Choroid plexus epithelial cell (primary cell): ENCODE data around the gene TCF7L2.

ENCODE experiments used
- DNase-seq: peaks from one replicate; pipeline ENCODE4 v3.0.0-alpha.2; 2010; ENCODE audit warnings: low read depth
- H3K4me3 ChIP-seq: 2 replicates; pipeline ENCODE4 v1.5.1; 2011; ENCODE audit warnings: low read depth, mild to moderate bottlenecking, control low read depth, low read length, moderate library complexity
- TF ChIP-seq, protein P1 (sequence below): conservative IDR thresholded peaks from 2 replicates; pipeline ENCODE4 v1.5.1; 2011; ENCODE audit warnings: low read depth, mild to moderate bottlenecking, control low read depth, inconsistent platforms, low read length, moderate library complexity

Gene TCF7L2

DNA sequence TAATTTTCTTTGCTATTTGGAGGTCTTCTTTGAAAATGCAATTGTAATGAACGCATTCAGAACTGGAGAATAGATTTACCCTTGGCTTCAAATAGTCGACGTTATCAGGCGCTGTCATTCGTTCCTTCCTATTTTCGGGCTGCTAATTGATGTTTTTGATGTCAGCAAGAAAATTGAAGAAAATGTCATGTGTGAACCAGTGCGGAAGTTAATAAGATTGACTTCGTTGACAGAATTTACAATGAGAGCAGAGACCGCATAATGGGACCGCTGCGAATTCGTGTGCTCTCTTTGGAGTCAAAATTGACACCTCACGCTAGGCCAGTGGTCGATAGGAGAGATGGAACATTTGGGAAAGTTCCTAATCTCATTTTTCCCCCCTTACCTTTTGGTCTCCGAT lies 168.8 kb downstream of the TCF7L2 start:
- TF ChIP-seq, protein P1, sequence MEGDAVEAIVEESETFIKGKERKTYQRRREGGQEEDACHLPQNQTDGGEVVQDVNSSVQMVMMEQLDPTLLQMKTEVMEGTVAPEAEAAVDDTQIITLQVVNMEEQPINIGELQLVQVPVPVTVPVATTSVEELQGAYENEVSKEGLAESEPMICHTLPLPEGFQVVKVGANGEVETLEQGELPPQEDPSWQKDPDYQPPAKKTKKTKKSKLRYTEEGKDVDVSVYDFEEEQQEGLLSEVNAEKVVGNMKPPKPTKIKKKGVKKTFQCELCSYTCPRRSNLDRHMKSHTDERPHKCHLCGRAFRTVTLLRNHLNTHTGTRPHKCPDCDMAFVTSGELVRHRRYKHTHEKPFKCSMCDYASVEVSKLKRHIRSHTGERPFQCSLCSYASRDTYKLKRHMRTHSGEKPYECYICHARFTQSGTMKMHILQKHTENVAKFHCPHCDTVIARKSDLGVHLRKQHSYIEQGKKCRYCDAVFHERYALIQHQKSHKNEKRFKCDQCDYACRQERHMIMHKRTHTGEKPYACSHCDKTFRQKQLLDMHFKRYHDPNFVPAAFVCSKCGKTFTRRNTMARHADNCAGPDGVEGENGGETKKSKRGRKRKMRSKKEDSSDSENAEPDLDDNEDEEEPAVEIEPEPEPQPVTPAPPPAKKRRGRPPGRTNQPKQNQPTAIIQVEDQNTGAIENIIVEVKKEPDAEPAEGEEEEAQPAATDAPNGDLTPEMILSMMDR = no peak
- no peak for DNase-seq
- no peak overlapping the region for H3K4me3 ChIP-seq

DNA sequence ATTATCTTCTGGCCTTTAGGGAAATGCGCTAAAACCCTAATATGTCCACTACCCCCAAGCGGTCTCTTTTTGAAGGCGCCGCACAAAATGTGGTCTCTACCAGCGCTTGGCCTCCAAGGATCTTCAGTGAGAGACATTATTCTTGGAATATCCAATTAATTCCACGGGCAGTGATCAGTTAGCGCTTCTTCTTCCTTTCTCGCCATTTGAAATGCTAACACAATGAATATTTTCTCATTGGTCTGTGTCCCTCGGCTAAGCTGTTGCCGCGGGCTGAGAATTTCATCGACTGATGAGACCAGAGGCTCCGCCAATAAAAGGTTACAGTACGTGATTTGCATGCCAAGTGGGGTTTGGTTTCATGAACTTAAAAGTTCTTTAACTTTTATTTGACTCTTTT lies 169.8 kb downstream of the TCF7L2 start:
- no peak for DNase-seq
- TF ChIP-seq, protein P1 = no peak
- no peak overlapping the region for H3K4me3 ChIP-seq

DNA sequence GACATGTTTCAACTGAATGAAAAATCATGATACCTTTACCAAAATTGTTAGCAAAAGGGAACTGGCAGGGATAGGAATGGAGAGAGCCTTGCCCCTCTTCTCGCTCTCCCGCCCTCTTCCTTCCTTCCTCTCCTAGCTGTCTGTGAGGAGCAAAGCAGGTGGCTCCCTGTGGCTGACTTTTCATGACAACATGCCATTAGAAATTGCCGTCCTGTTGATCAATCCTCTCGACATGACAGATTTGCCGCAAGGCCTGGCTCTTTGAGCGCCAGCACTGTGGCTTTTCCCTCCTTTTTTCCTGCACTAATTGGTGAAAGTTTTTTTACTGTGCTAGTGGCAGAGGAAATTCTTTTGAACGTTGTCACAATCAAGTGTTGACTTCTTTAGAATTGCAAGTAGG lies 171.1 kb downstream of the TCF7L2 start:
- H3K4me3 ChIP-seq = no peak overlapping the region
- TF ChIP-seq, protein P1 = no peak
- no peak for DNase-seq

DNA sequence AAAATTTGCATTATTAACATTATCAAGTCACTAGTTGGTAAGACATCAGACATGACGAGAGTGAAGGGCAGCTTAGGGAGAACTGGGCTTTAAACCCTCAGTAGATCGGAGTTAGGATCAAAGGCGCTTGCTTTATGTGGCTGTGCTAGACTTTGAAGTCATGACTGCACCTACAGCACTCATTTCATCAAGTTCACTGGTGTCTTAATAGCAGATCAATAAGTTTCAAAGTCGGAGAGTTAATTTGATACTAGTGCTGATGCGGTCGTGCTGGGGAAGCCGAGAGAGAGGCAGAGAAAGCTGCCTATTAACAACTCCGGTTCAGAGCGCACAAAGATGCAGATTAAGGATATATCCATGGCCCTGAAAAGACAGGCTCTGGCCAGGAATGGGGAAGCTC lies 172.9 kb downstream of the TCF7L2 start:
- TF ChIP-seq, protein P1 = no peak
- no peak for DNase-seq
- no peak overlapping the region for H3K4me3 ChIP-seq

DNA sequence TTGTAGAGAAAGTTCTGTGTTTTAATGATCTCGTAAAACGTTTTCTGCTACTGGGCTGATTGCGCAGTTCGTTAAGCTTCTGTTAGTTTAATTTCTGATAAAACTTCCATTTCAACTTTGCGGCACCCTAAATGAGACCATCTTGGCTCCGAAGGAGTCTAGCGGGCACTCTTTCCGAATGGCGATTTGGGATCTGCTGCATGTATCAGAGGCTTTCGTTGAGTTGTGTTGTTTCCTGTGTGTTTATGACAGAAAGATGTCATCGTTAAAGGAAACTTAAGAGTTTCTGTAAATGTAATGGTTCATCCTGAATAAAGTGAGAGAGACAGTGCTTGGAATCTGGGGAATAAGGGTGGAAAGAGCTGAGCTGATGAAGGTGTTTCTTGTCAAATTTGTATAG lies 174.7 kb downstream of the TCF7L2 start:
- H3K4me3 ChIP-seq = no peak overlapping the region
- TF ChIP-seq, protein P1 = no peak
- no peak for DNase-seq

DNA sequence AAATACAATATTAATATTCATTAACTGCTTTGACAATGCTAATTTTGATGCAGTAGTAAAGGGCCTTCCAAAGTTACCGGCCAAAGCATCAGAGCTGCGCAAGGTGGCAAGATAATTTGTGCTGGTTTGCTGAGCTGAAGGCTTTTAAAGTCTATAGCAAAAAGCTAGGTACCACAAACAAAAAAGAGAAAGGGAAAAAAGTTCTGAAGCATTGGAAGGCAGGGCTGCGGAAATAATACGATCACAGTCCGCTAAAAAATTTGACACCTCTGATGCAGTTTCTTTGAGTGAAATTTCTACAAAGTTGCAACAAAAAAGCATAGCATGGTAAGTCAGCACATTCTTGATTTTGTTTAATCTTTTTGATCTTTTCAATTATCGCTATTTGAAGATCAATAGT lies 175.6 kb downstream of the TCF7L2 start:
- TF ChIP-seq, protein P1 = no peak
- no peak for DNase-seq
- H3K4me3 ChIP-seq = no peak overlapping the region

DNA sequence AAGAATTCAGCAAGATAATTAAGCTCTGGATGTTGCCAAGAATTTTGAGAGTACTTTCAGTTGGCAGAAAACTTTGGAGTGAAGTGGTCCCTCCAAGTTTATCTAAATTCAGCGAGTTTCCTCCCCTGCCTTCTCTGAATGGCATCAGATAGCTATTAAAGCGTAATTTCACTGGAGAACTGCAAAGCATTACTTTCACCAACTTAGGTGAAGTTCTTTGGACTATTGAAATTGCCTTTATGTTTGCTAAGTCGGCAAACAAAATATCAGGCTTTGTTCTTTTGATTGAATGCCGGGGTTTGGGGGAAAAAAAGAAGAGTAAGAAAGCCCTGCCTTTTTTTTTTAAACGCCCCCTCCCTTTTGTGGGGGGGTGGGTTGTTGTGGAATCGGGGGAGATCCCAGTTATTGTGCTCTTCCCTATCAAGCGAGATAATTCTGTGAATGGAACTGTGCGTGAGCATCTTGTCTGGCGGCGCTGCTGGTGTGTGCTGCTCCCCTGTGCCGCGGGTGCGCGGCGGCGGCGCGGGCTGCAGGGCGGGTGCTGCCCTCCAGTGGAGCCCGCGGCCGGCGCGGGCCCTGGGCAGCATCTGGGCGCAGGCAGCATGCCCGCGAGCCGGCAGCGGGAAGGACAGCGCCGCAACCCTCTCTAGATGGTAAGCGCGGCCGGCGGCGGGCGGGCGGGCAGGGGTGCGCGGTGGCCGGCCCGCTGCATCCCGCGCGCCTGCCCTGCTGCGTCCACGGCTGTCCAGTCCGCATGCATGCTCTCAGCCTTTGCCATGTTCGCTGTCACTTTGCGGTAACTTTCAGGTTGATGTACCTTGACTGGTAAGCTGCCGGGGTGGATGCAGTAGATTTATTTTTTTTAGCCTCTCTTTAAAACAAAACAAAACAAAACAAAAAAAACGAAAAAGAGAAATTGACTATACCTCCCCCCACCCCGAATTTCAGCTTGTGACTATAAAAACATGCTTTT lies 176.5 kb downstream of the TCF7L2 start:
- DNase-seq = peak; percentile 81
- peak overlapping the region; percentile 57 for H3K4me3 ChIP-seq
- TF ChIP-seq, protein P1 = peak; percentile 37
